ENCODE results near the gene SCUBE1.

Gene SCUBE1

DNA sequence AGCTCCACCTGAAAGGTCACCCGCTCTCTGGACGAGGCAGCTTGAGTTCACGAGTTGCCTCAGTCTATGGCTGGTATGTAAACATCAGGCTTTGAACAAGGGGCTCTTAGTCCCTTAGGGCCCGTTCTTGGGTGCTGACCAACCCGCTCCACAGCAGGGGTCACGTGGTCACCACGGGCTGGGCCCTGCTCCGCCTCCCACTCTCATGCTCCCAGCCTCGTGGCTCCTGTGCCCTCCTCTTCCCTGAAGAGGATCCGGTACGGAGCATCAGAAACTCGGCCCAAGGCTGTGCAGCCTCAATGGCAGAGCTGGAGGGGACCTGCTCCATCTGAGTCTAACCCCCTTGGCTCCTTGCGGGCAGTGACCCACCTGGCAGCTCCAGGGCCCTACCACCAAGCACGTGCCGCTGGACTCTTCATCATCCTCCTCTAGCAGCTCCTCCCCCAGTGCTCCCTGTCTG is 102.0 kb downstream of the SCUBE1 start:
- Mint-ChIP-seq H3K4me3 (no peak overlapping the region), H3K4me1 (peaks cover 20% of the 10 kb centered on the region), H3K27ac (no peak overlapping the region), H3K27me3 (ENCODE audit: low read depth) (peaks cover 7% of the 10 kb centered on the region), H3K9me3 (no peaks in the 10 kb centered on the region), H3K36me3 (ENCODE audit: low read depth) (no peaks in the 10 kb centered on the region)
- TF ChIP-seq, protein P1, sequence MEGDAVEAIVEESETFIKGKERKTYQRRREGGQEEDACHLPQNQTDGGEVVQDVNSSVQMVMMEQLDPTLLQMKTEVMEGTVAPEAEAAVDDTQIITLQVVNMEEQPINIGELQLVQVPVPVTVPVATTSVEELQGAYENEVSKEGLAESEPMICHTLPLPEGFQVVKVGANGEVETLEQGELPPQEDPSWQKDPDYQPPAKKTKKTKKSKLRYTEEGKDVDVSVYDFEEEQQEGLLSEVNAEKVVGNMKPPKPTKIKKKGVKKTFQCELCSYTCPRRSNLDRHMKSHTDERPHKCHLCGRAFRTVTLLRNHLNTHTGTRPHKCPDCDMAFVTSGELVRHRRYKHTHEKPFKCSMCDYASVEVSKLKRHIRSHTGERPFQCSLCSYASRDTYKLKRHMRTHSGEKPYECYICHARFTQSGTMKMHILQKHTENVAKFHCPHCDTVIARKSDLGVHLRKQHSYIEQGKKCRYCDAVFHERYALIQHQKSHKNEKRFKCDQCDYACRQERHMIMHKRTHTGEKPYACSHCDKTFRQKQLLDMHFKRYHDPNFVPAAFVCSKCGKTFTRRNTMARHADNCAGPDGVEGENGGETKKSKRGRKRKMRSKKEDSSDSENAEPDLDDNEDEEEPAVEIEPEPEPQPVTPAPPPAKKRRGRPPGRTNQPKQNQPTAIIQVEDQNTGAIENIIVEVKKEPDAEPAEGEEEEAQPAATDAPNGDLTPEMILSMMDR (IDR thresholded peaks at IDR 0.05; ENCODE audit: unreplicated experiment in 3 of 3), result no peak

DNA sequence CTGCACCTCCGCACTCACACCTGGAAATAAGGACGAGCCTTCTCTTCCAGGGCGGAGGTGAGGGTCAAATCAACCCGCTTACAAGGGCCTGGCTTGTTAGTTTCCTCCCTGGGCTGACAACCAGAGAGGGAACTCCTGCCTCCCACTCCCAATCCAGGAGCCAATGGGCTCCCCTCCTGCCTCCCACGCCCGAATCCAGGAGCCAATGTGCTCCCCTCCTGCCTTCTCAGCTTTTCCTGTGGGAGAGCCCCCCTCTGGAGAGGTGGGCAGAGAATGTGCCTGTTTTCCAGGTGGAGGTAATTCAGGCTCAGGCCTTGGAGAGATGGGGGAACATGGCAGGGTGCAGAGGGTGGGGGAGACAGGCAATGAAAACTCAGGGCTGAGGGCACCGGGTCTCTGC is 102.6 kb downstream of the SCUBE1 start:
- Mint-ChIP-seq H3K36me3 (ENCODE audit: low read depth) (no peaks in the 10 kb centered on the region), H3K27ac (no peak overlapping the region), H3K9me3 (no peaks in the 10 kb centered on the region)

DNA sequence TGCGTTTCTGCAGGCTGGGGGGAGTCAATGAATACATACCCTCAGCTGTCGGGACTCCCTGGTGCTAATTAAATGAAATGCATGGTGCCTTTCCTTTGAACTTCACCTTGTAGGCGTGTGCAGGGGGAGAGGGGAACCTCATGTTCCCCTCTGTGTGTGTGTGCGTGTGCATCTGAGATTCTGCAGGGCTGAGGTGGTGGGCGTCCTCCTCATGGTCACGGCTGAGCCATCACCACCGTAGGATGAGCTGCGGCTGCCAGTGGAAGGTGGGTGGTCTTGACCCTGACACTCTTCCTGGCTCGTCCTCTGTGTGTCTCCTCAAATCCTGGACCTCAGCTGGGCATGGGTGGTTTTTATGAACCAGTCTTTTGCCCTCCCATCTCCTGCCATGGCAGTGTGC is 103.2 kb downstream of the SCUBE1 start:
- Mint-ChIP-seq H3K36me3 (ENCODE audit: low read depth) (no peaks in the 10 kb centered on the region), H3K4me1 (peaks cover 20% of the 10 kb centered on the region), H3K9me3 (no peaks in the 10 kb centered on the region), H3K27me3 (ENCODE audit: low read depth) (peaks cover 13% of the 10 kb centered on the region), H3K27ac (peak overlapping the region in 1 of 3 experiments; percentile 31), H3K4me3 (no peak overlapping the region)
- TF ChIP-seq, protein P1 (IDR thresholded peaks at IDR 0.05; ENCODE audit: unreplicated experiment in 3 of 3), result no peak

More for the DNA sequence above, 102.6 kb downstream of the SCUBE1 start:
- Mint-ChIP-seq H3K4me3 (no peak overlapping the region), H3K4me1 (peaks cover 20% of the 10 kb centered on the region), H3K27me3 (ENCODE audit: low read depth) (peaks cover 11% of the 10 kb centered on the region)
- TF ChIP-seq, protein P1 (IDR thresholded peaks at IDR 0.05; ENCODE audit: unreplicated experiment in 3 of 3), result no peak

DNA sequence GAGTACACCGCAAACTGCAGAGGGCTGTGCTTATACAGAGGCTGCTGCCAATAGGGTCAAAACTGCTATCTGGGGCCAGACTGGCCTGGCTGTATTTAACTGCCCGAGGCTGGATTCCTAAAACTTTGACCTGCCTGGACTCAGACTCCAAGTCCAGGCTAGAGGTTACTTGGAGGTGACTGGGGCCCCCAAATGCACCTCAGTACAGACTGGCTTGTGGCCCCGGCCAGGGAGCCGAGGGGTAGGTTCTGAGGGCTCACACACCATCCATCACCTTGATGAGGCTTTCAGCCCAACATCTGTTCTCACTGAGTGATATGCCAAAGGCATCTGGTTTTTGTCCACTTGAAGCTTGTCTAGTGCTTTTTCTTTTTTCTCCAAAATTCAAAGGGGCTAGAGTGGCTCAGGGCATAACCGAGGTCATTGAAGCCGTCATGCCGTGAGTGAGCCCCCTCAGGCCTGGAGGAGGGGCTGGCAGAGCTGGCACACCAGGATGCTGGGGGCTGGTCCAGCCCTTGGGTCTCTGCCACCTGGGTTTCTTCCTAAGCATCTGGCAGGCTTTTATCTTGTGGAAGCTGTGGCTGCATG is 103.9 kb downstream of the SCUBE1 start:
- peaks cover 20% of the 10 kb centered on the region for H3K4me1 Mint-ChIP-seq

DNA sequence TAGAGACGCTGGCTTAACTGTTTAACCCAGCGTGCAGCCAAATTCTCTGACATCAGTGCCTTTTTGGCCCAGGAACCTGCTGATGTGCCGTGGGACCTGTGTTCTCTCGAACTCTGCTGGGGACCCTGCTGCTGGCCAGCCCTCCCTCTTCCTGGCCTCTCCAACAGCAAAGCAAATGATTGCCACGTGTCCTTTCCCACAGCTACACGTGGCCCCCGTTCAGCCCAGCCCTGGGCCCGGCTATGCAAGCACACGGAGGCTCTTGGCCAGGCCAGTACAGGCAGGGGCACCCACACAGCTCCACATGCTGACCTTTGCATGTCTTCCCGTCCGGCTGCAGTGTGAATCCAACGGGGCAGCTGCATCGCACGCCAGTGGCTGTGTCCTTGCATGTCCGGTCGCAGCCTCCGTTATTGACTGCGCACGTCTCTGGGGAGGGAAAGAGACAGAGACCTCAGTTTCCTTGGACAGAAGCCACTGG is 104.6 kb downstream of the SCUBE1 start:
- TF ChIP-seq, protein P1 (IDR thresholded peaks at IDR 0.05; ENCODE audit: unreplicated experiment in 3 of 3), result no peak
- no peak overlapping the region for H3K27ac Mint-ChIP-seq
- no peaks in the 10 kb centered on the region for H3K36me3 Mint-ChIP-seq (ENCODE audit: low read depth)
- H3K4me1 Mint-ChIP-seq, result peaks cover 20% of the 10 kb centered on the region
- no peaks in the 10 kb centered on the region for H3K9me3 Mint-ChIP-seq
- H3K4me3 Mint-ChIP-seq, result no peak overlapping the region
- peaks cover 13% of the 10 kb centered on the region for H3K27me3 Mint-ChIP-seq (ENCODE audit: low read depth)

More for the DNA sequence above, 103.9 kb downstream of the SCUBE1 start:
- Mint-ChIP-seq H3K27ac (no peak overlapping the region), H3K27me3 (ENCODE audit: low read depth) (peaks cover 13% of the 10 kb centered on the region), H3K9me3 (no peaks in the 10 kb centered on the region), H3K36me3 (ENCODE audit: low read depth) (no peaks in the 10 kb centered on the region), H3K4me3 (no peak overlapping the region)
- TF ChIP-seq, protein P1 (IDR thresholded peaks at IDR 0.05; ENCODE audit: unreplicated experiment in 3 of 3), result no peak

DNA sequence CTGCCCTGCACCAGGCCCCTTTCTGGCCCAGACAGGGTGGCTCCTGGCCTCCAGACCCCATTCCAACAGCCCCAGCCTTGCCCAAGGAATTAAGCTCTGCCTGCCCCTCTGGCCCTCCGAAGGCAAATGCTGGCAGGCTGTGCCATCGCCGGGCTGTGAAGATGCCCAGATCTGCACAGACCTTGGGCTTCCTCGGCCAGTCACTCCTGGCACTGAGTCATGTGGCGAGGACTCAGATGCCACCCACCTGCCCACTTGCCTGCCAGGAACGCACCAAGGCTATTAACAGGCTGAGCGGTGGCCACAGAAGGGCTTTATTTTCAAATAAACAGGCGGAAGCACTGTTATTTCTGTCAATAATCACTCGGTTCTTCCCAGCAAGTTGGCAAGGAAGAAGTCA is 105.9 kb downstream of the SCUBE1 start:
- TF ChIP-seq, protein P1 (IDR thresholded peaks at IDR 0.05; ENCODE audit: unreplicated experiment in 3 of 3), result no peak
- Mint-ChIP-seq H3K36me3 (ENCODE audit: low read depth) (no peaks in the 10 kb centered on the region), H3K27ac (no peak overlapping the region), H3K4me3 (no peak overlapping the region), H3K4me1 (peaks cover 20% of the 10 kb centered on the region), H3K9me3 (no peaks in the 10 kb centered on the region), H3K27me3 (ENCODE audit: low read depth) (peaks cover 13% of the 10 kb centered on the region)
